Left ventricle myocardium inferior (tissue), 1 donor: Measurements from ENCODE around the gene SH3BP1. TPM values are rescaled to one million over a fixed set of nuclear protein-coding genes. Genes with fewer than 3 reads are reported as not detected.

Experiments used
- DNase-seq: peaks from one replicate; pipeline ENCODE4 v3.0.0-alpha.2; 2020
- H3K27ac ChIP-seq: fragments of 200-600 bp; replicated peaks from 2 replicates; pipeline ENCODE4 v1.8.0; 2021
- H3K27me3 ChIP-seq: fragments of 200-600 bp; 2 replicates; pipeline ENCODE4 v1.8.0; 2021; ENCODE audit warnings: low read depth
- H3K36me3 ChIP-seq: fragments of 200-600 bp; 2 replicates; pipeline ENCODE4 v1.8.0; 2021
- H3K4me1 ChIP-seq: fragments of 200-600 bp; 2 replicates; pipeline ENCODE4 v1.8.0; 2021
- H3K4me3 ChIP-seq: fragments of 200-600 bp; 2 replicates; pipeline ENCODE4 v1.8.0; 2021; ENCODE audit warnings: mild to moderate bottlenecking, moderate library complexity
- H3K9me3 ChIP-seq: fragments of 200-600 bp; replicated peaks from 2 replicates; pipeline ENCODE4 v1.8.0; 2021
- CTCF ChIP-seq: fragments of 200-600 bp; IDR thresholded peaks from 2 replicates; pipeline ENCODE4 v1.8.0; 2021; ENCODE audit warnings: antibody characterized with exemption, mild to moderate bottlenecking, borderline replicate concordance
- intact Hi-C: fragments of 100-400 bp; cut with micrococcal nuclease; formaldehyde crosslinking; loops from one replicate; pipeline ENCODE4 v1.11.0; 2022
- total RNA-seq: library from RNA; stranded (reverse); fragmentation: NEBNext Ultra II Directional; extraction: Animal tissue kit (Norgen Biotek cat#: 25700); gene quantifications from one replicate; pipeline ENCODE4 v1.2.1, GENCODE V29; 2021
- donor health status: DM: no; HTN: yes; CAD: no; lungs with severe emphysema.

The SH3BP1 gene
- total RNA-seq, 1 donor from 2014 or later: 2.5 TPM

- intact Hi-C loops: no loop called here
- peak; percentile 68 for DNase-seq
- peaks cover 75% of the 10 kb centered on the region for H3K4me1 ChIP-seq
Observed at GRCh38 chr22:37675930-37676735, 36.7 kb downstream of the SH3BP1 start.

GRCh38 chr22:37676736-37677492, 37.4 kb downstream of the SH3BP1 start:
- DNase-seq: peak; percentile 84
- Histone ChIP-seq H3K9me3 (no peaks in the 10 kb centered on the region), H3K4me3 (peak overlapping the region; percentile 78), H3K36me3 (peaks cover 24% of the 10 kb centered on the region), H3K27me3 (no peaks in the 10 kb centered on the region), H3K4me1 (peaks cover 82% of the 10 kb centered on the region), H3K27ac (peak overlapping the region; percentile 98)
- TF ChIP-seq CTCF: no peak
- intact Hi-C loops: no loop called here

More at GRCh38 chr22:37675930-37676735, 36.7 kb downstream of the SH3BP1 start:
- TF ChIP-seq CTCF: no peak
- Histone ChIP-seq H3K36me3 (peaks cover 24% of the 10 kb centered on the region), H3K9me3 (no peaks in the 10 kb centered on the region), H3K27me3 (no peaks in the 10 kb centered on the region), H3K27ac (peak overlapping the region; percentile 98), H3K4me3 (peak overlapping the region; percentile 78)

- Histone ChIP-seq H3K27me3 (no peaks in the 10 kb centered on the region), H3K27ac (peak overlapping the region; percentile 98), H3K4me3 (peak overlapping the region; percentile 78), H3K36me3 (peaks cover 24% of the 10 kb centered on the region), H3K9me3 (no peaks in the 10 kb centered on the region), H3K4me1 (peaks cover 80% of the 10 kb centered on the region)
- no peak for TF ChIP-seq CTCF
- intact Hi-C loops: no loop called here
- no peak for DNase-seq
Observed at GRCh38 chr22:37677493-37677974, 38.1 kb downstream of the SH3BP1 start.

GRCh38 chr22:37678372-37678771, 38.9 kb downstream of the SH3BP1 start:
- Histone ChIP-seq H3K27me3 (no peaks in the 10 kb centered on the region), H3K4me3 (peak overlapping the region; percentile 78), H3K9me3 (no peaks in the 10 kb centered on the region), H3K27ac (peak overlapping the region; percentile 98), H3K36me3 (peaks cover 24% of the 10 kb centered on the region), H3K4me1 (peaks cover 73% of the 10 kb centered on the region)
- DNase-seq: no peak
- TF ChIP-seq CTCF: no peak
- intact Hi-C loops: no loop called here

- Histone ChIP-seq H3K27ac (no peak overlapping the region), H3K4me3 (no peak overlapping the region), H3K9me3 (no peaks in the 10 kb centered on the region), H3K4me1 (peaks cover 61% of the 10 kb centered on the region), H3K27me3 (no peaks in the 10 kb centered on the region), H3K36me3 (peaks cover 24% of the 10 kb centered on the region)
- no peak for DNase-seq
- no peak for TF ChIP-seq CTCF
- intact Hi-C loops: no loop called here
Observed at GRCh38 chr22:37679670-37680069, 40.2 kb downstream of the SH3BP1 start.
